GM19455 (cell line): ENCODE measurements around the gene C2orf42.
"Not testable (repeated sequence)": the region's sequence is repeated elsewhere in the genome, so short reads cannot be mapped to it uniquely, and the experiment has no call there.

Experiments used
- ATAC-seq: cut with Tn5 transposase; IDR thresholded peaks from one replicate; pipeline ENCODE4 v1.9.1; 2021; ENCODE audit not compliant: unreplicated experiment

The C2orf42 gene

DNA sequence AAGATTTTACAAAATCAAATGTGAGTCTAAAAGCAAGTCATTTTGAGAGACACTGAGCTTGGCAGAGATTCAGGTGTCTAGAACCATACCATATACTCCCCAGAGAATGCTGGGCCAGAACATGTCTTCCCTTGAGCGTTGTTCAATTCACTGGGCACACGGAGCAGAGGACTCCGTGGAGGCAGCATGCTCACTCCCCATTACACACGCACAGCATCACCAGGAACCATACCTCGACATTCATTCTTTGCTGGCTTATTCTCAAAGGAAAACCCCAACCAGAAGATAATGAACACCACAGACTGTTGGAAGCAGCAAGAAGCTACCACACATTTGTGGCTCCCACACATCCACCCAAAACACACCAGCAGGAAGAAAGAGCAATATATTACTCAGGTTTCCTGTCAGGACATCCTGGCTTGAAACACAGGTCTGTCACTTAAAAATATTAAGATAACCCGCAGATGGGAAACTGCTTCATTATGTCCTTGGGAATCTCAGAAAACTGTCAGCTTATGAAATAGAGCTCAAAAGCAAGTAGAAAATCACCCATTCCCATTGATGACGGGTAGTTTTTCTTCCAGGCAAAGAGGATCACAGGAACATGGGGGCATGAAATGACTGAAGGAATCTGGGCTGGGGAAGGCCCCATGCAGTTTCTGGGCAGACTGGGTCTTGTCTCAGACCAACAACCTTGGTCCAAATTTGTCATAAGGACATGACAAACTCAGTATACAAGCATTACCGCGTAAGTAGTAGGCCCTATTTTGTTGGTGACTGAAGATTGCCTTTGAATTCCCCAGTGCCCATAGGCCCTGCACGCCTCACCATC is 57.1 kb downstream of the C2orf42 start:
- ATAC-seq, result no peak

- no peak for ATAC-seq
Measured at GRCh38 chr2:70133127-70133452, 57.7 kb downstream of the C2orf42 start.

GRCh38 chr2:70132244-70133126 is 58.3 kb downstream of the C2orf42 start:
- no peak for ATAC-seq

DNA sequence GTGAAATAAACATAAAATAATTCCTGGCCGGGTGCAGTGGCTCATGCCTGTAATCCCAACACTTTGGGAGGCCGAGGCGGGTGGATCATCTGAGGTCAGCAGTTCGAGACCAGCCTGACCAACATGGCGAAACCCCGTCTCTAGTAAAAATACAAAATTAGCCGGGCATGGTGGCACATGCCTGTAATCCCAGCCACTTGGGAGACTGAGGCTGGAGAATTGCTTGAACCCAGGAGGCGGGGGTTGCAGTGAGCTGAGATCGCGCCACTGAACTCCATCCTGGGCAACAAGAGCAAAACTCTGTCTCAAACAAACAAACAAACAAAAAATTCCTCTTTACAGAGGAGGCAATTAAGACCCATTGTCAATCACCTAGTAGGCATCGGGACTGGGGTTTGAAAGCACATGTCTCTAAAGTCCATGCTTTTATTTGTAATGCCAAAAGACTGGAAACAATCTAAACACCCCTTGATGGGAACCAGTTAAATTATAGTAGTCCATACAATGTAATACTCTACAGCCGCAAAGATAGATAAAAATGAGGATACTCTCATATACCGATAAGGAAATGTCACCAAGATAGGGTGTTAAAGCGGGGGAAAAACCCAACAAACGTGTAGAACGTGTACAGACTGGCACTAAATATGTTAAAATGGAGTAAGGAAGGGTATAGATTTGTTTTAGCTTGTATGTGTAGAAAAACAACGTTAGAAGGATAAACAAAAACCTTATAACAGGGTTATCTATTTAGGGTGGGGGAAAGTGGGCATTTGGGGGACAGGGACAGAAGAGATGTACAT is 59.3 kb downstream of the C2orf42 start:
- not testable (repeated sequence) for ATAC-seq

DNA sequence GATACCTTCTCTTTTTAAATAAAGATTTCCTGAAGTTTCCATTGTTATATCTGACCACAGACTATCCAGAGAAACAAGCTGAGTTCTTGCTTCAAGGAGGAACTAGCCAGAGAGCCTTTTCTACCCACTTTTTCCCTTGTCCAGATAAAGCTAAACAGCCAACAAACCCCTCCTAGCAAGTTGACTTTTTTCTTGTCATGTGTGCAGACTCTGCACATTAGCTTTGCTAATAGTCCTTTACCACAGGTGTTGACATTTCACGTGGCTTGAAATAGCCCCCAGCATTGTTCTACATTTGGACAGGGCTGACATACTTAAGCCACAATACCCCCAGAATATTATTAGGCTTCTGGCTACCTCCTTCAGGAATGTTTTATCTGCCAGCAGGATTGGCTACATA is 62.8 kb downstream of the C2orf42 start:
- ATAC-seq, result no peak

DNA sequence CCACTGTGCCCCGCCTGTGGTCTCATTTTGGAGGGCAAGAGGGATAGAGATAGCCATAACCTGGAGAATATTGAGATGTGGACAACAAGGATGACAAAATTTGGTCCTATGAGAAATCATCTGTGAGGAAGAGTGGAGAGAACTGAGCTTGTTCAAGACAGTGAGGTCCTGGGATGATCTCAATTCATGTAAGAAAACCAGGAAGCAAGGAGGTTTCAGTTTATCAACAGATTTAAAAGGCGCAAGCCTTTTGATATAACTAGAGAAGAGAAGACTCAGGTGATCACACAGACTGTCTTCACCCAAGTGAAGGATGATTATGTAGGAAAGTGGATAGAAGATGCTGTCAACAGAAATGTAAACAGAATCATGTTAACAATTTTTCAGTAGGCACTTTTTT is 64.4 kb downstream of the C2orf42 start:
- no peak for ATAC-seq

DNA sequence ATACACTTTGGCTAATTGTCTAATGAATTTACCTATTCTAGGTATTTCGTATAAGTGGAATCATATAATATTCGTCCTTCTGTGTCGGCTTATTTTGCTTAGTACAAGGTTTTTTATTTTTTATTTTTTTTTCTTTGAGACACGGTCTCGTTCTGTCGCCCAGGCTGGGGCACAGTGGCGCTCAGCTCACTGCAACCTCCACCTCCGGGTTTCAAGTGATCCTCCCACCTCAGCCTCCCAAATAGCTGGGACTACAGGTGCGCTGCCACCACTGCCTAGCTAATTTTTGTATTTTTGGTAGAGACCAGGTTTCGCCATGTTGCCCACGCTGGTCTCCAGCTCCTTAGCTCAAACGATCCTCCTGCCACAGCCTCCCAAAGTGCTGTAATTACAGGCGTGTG is 65.3 kb downstream of the C2orf42 start:
- no peak for ATAC-seq

GRCh38 chr2:70124983-70125480 is 65.8 kb downstream of the C2orf42 start:
- no peak for ATAC-seq

- ATAC-seq, result no peak
Measured at GRCh38 chr2:70123829-70124116, 67.0 kb downstream of the C2orf42 start.

DNA sequence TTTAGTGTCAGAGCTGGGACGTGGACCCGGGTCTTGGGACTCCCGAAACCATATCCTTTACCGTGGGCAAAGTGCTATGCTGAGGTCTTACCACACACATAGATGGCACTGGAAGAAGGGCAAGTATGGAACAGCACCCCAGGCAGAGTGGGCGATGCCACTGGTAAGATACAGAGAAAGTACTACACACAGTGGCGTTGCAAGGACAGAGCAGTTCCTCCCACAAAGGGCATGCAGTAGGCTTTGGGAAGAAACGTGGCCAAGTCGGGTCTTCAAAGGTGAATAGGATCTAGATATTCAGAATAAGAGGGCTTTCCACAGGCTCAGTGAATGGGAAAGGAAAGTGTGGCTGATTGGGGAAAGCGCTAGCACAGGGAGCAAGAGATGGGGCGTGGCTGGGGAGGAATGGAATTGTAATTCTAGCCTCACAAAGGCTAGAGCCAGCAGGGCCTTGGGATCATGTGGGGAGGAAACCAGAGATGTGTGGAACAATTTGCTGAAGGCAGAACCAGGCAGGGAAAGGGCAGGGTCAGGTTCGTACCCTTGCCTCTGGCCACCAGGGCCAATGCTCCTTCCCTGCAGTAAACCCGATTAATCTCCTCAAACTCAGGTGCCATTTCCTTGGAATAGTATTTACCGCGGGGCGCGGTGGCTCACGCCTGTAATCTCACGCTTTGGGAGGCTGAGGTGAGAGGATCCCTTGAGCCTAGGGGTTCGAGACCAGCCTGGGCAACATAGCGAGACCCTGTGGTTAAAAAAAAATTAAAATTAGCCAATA is 67.6 kb downstream of the C2orf42 start:
- no peak for ATAC-seq

GRCh38 chr2:70122470-70122869 is 68.3 kb downstream of the C2orf42 start:
- no peak for ATAC-seq

DNA sequence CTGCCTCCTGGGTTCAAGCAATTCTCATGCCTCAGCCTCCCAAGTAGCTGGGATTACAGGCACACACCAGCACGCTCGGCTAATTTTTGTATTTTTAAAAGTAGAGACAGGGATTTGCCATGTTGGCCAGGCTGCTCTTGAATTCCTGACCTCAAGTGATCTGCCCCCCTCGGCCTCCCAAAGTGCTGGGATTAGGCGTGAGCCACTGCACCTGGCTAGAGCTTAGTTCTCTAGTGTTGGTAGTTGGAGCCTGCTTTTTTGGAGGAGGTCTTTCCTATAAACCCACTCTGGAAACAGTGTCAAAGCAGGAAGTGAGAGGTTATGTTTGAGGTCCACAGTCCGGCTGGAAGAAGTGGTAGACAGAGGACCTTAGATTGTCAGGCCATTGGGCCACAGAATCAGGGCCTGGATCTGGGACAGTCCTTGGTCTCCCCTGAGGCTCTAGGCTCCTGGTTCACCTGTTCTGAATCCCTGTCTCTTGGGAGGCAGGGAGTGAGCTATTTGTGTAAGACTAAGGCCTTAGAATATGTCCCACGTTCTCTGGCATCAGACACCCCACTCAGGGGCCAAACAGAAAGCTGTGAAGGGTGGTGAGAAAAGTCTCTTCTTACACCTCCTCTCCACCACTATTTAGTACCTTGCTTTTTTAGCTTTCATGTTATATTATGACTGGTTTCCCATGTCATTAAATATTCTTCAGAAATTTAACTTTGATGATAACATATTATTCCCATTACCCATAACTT is 69.0 kb downstream of the C2orf42 start:
- ATAC-seq, result no peak

DNA sequence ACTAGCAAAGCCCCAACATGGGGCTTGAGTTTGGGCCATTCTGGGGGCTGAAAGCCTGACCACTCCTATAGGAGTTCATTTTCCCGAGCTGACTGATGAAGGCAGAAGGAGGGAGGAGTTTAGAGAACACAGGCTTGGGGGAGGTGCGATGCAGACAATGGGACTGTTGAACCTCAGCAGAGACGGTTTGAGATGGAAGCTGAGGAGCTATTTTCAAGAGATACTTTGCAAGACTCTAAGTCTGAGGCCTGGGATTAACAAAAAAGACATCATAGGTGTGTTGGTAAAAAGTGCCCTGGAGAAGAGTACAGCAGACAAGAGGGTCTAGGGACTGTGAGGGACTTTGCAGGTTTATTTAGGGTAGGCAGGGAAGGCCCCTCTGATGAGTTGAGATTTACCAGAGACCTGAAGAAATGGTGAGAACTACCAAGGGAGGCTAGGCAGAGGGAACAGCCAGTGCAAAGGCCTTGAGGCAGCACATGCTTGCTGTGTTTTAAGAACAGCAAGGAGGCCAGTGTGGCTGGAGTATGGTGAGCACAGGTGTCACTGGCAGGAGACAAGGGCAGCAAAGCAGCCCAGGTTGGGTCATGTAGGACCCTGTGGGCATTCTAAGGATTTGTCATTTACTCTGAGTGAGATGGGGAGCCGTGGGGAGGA is 71.9 kb downstream of the C2orf42 start:
- ATAC-seq, result no peak

DNA sequence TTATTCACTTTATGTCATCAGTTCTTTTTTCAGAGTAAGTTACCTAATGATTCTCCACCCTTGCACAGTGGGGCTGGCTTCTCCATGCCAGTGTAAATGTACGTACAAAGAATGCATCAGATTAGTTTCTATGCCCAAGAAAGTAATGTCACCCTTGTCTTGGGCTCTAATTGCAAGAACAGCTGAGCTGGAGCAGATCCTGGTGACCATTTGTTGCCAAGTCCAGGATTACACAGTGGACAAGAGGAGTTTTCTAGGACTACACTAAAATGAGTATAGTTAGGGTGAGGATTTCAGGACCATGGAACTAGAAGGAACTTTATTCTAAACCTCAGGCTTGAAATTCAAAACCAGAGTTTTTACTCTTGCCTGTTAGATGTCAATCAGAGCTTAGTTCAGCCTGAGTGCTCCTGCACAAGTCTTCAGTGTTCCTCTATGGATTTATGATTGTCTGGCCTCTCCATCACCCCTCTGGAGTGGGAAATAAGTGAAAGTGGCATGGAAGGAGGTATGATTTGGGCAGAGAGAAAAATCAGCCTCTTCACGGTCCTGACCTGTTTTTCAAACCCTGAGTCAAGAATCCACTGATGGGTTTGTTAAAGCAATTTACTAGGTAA is 73.8 kb downstream of the C2orf42 start:
- ATAC-seq, result no peak

- ATAC-seq, result peak; percentile 57
Measured at GRCh38 chr2:70115646-70116442, 75.0 kb downstream of the C2orf42 start.

DNA sequence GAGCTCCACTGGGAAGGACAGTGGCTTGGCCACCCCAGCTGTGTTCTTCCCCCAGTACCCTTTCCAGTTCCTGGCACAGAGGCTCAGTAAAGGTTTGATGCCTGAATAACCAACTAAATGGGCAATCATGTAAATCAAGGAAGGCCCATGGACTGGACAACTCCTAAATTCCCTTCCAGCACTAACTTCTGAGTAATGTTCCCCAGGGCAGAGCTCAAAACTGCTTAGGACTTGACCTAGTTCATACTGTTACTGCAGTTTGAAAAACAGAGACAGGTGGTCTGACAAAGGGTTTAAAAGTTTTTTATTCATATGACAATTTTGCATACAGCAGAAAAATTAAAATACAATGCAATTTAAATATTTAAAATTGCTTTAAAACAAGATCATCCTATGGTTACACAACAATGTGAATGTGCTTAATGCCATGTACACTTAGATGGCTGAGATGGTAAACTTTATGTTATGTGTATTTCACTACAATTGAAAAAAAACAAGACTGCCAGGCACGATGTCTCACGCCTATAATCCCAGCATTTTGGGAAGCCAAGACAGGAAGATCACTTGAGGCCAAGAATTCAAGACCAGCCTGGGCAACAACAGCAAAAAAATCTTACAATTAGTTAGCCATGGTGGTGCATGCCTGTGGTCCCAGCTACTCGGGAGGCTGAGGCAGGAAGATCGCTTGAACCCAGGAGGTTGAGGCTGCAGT is 77.3 kb downstream of the C2orf42 start:
- no peak for ATAC-seq

DNA sequence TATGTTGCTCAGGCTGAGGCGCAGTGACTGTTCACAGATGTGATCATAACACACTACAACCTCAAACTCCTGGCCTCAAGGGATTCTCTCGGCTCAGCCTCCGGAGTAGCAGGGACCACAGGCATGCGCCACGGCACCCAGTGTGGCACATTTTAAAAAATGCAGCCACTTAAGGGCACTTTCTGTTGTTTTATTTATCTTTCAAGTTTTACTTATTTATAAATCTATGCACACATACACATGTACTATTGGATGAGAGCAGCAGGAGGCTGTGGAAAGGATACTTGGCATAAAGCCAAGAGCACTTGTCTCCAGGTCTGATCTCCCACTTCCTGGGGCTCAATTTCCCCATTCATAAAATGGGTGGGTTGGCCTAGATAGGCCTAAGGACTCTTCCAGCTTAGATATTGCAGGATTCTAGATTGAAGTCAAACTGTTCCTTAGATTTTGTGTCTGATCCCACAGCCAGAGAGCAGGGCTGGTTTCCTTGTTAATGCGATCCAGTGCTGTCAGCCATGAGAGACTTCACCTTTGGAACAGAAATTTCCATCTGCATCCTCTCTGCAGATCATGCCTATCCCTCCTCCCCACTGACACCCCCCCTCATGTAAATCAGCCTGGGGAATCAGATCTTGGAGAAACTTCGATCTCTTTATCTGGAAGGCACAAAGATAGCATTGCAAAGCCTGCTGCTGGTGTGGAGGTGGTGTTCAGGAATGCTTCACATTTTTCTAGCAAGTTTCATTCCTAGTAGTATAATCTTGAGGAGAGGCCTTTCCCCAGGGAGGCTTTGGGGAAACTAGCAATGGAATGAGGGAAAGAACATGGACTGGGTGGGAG is 78.8 kb downstream of the C2orf42 start:
- ATAC-seq, result no peak
